GM18526 (cell line): ENCODE measurements around the gene ANKH.

Source experiments
- POLR2A ChIP-seq: IDR thresholded peaks from 3 replicates; pipeline ENCODE4 v1.6.1; 2011; ENCODE audit not compliant: insufficient read length; ENCODE audit errors: extremely low read depth

Gene ANKH

DNA sequence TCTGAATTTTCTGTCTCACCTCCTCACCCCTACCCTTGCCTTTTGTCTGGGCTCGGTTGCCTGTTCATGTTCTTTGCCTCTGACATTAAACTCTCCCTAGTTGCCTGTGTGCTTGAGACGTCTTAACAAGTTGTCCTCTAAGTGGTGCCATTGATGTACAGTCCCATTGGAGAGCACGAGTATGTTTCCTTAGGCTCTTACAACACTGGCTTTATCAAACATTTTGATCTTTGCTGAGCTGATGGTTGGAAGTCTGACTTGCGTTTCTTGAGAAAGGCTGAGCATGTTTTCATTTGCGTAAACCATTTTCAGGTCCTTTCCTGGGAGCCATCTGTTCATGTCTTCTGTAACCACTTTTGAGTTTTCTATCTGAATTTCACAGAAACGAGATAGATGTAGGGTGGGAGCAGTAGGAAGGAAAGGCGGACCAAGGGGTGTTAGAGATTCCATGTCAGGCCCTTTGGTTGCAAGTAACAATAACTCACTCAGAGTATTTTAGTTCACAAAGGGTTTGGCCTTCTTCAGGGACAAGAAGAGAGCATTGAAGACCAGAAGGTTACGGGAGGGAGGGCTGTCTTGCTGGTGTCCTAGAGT, 171.7 kb downstream of the ANKH start:
- no peak for TF ChIP-seq POLR2A

DNA sequence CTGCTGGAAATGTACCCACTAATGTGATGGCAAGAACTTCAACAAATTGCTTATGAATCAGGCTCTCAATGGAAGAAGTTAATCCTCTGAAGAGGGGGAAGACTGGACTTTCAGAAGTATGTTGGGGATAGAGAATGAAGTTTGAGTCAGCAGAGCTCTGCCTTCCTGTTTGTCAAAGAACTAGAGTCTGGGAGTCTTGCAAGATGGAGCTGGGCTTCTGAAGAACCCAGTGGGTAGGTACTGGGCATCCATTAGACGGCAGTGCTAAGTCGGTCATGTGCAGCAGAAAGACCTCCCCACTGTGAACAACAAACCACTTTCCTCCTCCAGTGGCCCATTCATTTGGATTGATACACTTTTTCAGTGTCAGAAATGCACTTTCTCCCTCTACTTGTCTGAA, 172.4 kb downstream of the ANKH start:
- TF ChIP-seq POLR2A, result no peak

DNA sequence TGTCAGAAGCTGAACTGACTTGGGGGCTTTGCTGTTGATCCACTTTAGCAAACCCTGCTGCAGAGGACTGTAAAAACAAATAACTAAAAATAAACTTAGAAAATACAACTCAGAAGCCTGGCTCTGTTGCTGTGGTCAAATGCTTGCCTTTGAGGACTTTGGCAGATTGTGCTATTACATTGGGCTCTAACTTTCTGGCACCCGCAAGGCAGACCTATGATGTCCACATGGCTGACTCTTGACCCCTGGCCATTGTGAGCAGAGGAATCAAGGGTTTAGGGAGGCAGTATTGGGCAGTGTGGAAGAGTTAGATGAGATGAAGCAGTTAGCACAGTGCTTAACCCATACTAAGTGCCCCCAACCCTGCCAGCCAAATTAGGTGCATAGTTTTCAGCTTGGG, 173.1 kb downstream of the ANKH start:
- TF ChIP-seq POLR2A, result no peak

DNA sequence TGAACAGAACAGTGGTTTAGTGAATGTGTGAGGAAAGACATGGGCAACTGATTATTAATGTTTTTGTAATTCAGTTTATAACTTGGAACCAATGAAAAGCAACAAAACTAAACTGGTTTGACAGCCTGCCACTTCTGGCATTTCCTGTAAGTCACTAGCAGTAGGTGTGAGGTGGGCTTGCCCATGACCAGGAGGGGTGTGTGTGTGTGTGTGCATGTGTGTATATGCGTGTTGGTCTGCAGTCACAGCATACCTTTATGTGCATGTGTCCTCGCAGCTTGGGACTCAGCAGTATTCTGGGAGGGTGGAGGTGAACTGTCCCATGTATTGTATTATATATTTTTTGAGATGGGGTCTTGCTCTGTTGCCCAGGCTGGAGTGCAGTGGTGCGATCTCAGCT, 174.7 kb downstream of the ANKH start:
- TF ChIP-seq POLR2A, result no peak

DNA sequence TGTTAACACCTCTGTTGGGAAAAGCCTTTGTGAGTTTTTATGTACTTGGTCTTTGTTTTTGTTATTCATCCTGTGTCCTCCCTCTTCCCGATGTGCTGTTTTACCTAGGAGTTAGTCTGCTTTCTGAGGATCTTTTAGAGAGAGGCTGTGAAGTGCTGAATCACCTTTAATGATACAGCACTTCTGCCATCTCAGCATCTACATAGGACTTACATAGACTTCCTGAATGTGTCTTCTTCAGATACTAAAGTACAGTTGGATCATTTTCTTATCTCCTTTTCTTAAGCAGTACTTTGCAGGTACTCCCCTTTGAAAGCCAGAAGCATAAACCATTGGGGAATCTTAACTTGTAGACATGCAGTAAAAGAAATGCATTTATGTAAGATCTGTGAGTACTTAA, 175.5 kb downstream of the ANKH start:
- TF ChIP-seq POLR2A, result no peak

DNA sequence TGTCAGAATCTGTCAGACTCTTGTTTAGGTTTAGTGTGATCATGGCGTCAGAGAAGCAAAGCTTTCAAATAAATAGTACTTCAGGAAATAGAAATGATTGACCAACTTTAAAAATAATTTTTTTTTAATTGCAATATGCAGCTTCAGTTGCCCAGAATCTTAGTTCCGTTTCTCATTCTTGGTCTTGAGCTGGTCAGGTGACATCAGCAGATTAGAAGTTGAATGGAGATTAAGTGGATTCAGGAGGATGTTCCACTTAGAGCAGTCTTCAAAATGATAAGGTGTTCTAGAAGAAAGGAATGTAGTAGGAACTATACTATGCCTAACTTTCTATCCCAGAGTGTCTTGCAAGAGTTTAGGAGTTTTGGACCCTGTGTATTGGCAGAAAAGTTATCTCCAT, 176.4 kb downstream of the ANKH start:
- no peak for TF ChIP-seq POLR2A

DNA sequence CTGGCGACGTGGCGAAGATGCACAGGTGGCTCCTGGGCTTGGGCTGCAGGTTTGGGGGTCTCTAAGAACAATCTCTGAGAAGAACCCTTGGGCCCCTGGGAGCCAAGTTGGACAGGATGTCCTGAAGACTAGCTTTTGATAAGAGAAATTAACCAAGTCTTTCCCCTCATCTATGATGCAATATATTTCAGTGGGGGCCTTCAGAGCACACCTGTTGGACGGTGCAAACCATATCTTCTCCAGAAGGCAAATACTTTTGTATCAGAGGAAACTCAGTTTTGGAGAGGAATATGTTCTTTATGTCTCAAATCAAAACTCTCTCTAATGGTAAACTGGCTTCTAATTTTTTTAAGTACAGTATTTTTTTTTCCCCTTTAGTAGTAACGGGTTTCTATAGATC, 178.5 kb downstream of the ANKH start:
- TF ChIP-seq POLR2A, result no peak

DNA sequence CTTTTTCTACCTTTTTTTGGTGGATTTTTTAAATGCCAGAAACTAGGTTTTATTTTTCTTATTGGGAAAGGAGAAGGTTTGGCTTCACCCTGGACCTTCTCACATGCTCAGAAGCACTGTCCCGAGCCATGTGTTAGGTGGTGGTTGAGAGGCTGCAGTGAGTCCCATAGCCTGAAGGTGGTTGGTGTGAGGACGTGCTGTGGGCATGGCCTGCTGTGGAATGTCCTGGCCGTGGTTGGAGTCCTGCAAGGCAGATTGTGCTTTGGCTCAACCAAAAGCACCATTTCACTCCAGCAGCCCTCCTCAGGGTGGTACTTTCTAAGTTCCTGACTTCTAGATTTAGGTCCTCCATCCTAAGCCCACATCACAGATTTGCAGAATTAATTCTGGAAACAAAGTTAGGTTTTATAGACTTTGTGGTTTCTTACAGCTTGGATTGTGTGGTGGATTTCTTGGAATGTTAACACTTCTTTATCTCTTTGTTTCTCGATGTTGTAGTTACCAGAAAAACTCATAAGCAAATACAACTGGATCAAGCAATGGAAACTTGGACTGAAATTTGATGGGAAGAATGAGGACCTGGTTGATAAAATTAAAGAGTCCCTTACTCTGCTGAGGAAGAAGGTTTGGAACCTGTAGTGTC, 184.4 kb downstream of the ANKH start:
- no peak for TF ChIP-seq POLR2A

DNA sequence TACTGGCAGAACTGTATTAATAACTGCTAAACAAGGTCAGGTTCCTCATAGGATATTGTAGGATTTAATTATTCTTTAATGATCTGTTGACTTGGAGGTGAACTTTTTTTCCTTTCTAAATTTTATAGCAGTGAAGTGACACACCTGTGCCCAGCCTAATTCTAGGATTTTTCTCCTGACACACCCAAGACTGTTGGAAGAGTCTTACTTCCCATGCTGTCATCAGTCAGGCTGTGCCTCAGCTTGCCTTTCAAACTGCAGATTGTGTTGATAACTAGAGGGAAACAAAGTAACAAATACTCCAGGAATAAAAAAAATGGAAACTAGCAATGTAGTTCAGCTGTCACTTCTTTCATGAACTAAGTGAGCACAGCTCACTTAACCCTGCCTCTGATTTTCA, 185.1 kb downstream of the ANKH start:
- no peak for TF ChIP-seq POLR2A

DNA sequence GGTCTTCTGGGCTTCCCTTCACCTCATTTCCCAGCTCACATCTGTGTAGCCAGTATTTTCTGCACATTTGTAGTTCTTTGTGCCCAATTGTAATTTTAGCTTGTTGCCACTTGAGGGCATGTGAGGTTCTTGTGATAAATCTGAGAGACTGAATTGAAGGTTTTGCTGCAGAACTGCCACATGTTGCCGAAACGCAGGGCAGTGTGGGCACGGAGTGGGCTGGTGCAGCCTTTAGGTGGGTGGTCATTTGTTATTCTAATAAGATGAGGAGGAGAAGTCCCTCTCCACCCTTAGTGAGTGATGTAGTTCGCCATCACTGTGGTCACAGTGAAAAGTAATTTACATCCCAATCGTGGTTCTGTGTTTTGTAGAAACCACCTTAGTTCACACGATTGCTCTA, 185.8 kb downstream of the ANKH start:
- no peak for TF ChIP-seq POLR2A

DNA sequence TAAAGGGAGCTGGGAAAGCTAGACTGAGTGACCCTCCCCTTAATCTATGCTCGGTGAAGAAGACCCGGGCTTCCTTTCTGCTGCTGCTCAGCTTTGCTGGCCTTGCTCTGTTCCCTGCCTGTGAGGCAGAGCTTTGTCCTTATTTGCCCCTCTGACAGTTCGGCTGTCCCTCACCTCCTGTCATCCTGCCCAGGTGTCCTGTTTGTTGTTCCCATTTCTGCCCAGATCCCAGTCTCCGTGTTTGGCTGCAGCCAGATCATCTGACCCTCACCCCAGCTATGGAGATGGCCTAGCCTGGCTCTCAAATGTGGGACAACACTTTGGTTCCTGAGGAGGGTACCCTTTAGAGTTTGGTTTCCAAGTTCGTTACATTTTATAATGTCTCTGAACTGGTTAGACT, 186.8 kb downstream of the ANKH start:
- TF ChIP-seq POLR2A, result no peak

DNA sequence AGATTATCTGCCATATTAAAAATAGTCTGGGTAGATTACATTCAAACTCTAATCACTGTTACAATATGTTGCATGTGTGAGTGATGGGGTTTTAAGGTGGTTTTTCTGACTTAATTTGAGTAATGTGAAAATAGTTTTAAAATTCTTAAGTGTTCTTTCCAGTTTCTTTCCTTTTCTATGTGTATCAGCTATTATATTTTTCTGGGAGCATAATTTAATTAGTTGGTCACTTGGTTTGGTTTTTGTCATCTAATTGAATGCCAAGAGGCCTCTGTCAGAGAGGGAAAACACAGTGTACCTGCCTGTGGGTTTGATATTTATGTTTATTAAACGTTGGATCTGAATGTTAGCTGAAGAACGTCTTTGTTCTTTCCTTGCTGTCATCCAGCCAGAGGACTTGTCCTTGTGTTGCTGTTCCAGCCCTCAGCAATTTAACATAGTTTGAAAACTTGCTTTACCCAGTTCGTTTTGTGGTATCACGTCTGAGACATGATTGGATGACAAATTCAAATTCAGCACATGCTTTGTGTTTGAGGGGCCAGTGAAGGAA, 187.6 kb downstream of the ANKH start:
- TF ChIP-seq POLR2A, result no peak

DNA sequence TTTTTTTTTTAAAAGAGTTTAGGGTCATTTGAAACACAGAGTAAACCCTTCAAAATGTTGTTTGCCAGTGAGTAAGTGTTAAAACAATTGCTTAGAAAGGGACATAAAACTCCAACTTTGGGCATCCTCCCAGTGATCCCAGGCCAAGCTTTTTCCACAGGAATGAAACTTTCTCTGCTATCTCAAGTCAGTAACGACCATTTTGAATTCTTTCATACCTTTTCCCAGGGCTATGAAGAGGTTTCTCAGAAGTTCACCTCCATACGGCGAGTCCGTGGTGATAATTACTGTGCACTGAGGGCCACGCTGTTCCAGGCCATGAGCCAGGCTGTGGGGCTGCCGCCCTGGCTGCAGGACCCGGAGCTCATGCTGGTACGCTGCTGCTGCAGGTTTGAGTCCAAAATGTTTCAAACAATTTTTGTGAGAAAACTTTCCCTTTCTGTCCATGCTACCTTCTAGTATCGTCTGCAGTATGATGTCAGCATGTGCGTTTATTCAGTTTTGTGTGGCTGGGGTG, 190.3 kb downstream of the ANKH start:
- no peak for TF ChIP-seq POLR2A

DNA sequence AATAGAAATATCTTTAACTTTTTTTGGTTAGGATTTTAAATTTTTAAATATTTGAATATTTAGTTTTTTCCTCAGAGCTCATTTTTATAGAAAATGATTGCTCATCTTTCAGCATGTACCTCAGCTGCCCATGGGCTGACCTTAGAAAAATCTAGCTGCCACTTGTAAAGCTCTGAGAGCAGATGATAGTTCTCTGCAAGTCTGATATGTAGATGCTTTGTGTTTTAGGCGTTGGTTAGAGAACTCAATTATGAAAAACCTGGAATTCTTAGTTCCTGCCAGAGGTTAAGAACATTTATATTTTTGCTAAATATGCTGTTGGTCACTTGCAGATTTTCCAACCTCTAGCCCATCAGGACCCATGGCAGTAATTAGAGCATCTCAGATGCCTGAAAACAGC, 192.0 kb downstream of the ANKH start:
- TF ChIP-seq POLR2A, result no peak

DNA sequence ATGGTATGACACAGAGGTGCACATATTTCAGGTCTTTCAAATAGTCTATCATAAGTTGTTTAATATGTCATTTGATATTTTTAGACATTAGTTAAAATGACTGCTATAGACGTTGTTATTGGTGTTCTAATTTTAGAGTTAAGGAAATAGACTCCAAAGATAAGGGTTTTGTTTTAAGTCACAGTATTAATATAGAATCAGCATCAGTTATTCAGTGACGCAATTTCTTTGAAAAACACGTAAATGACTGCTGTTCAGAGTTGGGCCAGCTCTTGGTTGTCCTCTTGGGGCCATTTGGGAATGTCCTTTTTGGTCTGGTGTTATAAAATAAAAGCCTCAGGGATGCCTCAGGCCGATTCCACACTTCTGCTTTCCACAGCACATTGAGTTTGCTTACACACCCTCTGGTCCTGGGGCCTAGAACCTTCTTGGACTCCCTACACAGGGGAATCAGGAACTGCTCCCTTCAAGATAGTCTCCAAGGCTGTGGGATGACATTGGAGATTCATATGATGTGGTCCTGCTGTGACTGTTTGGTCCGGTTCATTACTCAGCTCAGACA, 192.7 kb downstream of the ANKH start:
- no peak for TF ChIP-seq POLR2A

DNA sequence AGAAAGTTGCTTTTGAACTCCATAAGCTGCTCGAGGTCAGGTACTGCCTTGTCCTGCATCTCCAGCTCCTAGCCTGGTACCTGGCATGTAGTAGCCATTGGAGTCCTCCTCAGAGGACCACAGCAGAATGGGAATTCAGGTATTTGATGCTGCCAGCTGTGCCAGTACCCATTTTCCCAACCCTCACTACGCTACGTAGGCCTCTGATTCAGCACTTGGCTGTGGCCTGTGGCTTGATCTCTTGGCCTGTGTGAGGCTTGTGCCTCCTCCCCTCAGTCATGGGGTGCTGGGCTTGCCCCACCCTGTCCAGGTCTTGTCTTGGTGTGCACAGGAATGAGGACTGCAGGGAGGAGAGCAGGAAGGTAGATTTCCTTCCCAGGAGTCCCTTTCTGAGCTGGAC, 195.3 kb downstream of the ANKH start:
- TF ChIP-seq POLR2A, result no peak
